Measurements from ENCODE around the gene ACY1.

ACY1 gene

DNA sequence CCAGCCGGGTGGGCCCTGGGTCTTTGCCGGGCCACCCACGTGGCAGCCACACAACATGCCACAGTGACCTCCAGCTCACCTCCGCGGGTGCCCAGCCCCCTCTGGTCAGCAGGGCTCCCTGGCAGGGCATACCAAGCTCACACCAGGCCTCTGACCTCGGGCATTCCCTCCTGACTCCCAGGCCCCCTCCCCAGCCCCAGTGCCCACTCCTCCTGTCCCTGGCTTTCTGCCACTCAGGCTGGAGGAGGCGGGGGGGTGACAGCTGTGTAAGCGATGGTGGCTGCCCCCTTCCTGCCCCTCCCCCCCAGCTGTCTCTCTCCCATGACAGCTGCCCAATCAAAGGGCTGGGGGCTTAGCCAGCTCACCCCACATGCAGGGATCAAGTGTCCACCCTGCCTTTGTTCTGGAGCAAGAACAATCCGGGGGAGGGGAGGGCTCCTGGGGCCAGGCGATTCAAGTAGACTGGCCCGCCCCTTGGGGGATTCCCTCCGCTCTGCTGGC is 19.3 kb upstream of the ACY1 start:
- no peak for DNase-seq (ENCODE audit: low spot score)

DNA sequence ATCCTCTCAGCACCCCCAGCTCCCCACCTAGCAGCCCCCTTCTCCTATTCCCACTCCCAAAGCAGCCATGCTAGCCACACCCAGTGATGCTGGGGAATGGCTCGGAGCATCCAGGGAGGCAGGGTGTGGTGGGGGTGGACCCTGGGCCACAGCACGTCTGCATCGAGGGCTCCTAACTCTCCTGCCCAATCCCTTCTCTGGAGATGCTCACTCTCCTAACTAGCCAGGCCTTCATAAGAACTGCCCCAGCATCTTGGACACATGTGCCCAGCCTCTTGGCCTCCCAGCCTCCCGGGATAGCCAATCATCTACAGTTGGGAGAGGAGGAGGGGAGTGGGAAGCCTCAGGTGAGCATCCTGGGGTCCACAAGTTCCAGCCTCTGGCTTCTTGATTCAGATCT is 18.8 kb upstream of the ACY1 start:
- DNase-seq (ENCODE audit: low spot score) = no peak

DNA sequence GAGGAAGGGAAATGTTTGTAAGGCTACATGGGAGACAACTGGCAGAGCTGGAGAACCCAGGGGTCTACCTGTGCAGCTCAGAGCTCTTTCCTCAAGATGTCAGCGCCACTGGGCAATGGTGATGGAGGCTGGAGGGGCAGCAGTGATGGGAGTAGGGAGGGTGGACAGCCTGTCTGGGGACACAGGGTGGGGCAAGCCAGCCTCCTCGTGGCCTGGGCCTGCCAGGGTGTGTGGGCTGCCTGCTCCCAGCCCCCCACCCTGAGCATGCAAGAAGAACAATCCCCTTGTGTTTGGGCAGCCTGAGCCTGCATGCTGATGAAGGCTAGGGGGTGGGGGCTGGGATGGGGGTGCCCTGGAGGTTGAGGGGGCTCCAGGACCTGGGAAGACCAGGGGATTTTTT is 17.3 kb upstream of the ACY1 start:
- DNase-seq (ENCODE audit: low spot score) = no peak

DNA sequence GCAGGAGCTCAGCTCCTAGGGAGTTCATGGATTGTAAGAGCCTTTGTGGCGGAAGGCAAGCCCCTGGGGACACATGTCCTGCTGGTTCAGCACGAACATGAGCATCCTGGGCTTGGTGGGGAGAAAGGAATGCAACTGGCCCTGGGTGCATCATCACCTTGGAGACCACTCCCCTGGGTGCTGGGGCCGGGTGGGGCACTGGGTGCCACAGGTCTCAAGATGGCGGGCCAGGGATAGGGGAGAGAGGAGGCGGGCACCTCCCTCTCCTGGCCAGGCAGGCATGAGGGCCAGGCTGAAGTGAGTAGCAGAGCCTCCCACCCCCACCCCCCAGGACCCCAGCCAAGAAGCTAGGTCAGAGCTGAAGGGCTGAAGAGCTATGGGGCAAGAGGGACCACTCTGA is 16.8 kb upstream of the ACY1 start:
- DNase-seq (ENCODE audit: low spot score) = no peak

DNA sequence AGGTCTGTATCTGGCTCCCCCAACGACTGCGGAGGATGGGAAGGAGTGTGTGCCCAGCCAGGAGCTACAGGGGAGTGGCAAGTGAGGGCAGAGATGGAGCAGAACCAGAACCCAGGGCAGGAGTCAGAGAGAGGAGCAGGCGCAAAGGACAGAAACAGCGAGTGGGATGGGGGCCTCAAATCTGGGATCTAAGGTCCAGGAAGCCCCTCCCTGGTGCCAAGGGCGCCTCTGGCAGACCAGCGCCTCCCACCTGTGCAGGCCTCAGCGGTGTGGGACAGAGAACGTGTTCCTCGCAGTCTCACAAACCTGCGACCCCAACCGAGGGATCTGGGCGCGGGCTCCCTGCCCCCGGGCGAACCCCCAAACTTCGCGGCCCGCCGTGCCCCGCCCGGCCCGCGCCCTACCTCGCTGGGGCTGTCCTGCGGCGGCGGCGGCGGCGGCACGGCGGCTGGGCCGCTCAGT is 16.4 kb upstream of the ACY1 start:
- no peak for DNase-seq (ENCODE audit: low spot score)

DNA sequence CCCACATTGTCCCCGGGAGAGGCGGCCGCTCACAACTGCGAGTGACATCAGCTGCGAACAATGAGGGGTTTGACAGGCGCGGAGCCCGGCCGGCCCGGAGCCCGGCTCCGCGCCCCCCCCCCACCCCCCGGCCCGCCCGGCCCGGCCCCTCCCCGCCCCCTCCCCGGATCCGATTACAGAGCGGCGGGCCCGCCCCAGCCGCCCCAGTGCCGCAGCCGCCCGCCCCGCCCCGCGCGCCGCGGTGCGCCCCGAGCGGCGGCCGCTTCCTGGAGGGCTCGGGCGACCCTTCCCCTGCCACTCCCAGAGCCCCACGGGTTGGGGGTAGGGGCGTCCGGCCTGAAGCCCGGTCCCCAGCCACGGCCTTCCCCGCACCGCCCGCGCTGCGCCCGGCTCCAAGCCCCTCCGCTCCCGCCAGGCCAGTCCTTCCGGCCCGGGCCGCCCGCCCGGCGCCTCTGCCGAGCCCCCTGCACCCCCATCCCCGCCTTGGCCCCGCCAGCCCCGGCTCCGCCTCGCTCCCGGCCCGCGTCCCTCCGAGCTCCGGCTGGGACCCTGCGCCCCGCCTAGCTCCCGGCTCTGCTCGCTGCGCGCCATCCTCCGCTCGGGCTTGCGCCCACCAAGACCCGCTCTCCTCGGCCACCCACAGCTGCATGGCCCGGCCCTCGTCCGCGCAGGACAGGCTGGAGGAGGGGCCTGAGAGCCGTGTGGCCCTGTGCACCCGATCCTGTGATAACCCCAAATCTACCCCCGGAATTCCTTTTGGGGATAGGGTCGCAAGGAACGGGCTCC is 15.8 kb upstream of the ACY1 start, which contains the start of gene PCBP4:
PCBP4 (minus strand) TSS at position 71 of the 786 bp plus-strand sequence. CDS start 6,214 bp downstream, outside the sequence.
- peak; percentile 78 for DNase-seq (ENCODE audit: low spot score)

DNA sequence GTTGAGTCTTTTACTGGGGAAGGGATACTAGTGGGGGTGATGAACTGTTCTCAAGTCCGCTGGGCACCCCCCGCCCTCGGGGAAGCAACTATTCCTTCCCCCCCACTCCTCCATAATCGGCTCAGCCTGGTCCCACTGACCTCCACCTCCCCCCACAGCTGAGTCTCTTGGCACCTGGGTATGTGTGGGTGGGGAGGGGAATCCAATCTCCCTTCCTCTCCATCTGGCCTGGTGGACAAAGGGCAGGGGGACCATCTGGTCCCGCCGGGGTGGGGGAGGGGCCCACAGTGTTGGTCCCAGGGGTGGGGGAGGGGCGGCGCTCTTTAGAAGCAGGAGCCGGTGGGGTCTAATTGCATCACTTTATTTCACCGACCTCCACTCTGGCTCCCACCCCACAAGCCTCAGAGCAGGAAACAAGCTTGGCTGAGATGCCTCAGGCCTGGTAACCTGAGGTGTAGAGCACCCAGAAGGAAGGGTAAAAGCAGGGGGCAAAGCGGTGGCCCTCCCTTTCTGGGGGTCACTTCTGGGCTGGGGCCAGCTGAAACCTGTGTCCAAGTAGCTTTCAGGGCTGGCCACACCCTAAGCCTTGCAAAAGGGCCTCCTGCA is 15.1 kb upstream of the ACY1 start:
- no peak for DNase-seq (ENCODE audit: low spot score)

DNA sequence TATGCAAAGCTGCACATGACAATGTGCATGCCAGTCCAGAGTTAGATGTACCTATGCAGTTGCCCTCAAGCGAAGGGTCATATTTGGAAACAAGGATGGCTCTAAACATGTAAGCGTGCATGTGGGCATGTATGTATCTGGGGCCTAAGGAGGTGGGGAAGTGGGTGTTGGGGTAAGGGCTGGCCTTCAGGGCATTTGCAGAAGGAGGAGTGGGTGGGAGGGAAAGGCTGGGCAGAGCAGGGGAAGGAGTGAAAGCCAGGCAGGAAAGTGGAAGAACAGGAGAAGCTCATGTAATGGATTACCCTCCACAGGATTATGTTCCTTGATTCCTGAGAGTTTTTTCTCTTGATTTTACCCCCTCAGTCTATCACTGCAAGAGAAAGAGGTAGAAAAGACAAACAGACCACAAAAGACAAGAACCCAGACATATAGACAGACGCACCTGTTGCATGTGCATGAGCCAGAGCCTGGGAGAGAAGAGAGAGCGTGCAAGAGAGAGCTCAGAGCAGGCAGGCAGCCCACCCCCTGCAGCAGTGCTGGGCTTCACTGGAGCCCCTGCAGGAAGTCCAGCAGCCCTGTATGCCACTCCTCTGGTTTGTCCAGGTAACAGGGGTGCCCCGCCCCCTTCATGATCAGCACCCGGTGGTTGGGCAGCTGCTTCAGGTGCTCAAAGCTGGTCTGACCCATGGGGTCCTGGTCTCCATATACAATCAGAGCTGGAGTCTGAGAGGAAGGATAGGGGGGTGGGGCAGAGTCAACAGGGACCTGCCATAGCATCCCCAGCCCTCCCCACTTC is 14.3 kb upstream of the ACY1 start:
- DNase-seq (ENCODE audit: low spot score) = no peak

DNA sequence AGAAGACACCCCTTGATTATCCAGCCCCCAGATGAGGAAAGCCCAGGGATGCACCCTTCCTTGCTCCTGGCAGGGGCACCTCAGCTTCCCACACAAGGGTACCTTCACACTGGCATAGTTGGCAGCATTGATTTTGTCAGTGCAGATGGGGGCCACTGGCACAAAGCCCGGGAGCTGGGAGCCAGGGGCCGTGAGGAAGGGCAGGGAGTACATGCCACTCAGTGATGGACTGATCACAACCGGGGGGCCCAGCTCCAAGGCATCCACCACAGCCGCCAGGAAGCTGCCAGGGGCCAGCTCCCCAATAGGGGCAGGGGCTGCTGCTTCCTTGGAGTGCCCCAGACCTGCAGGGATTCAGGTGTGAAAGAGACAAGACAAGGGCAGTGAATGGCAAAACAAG is 13.5 kb upstream of the ACY1 start:
- no peak for DNase-seq (ENCODE audit: low spot score)

DNA sequence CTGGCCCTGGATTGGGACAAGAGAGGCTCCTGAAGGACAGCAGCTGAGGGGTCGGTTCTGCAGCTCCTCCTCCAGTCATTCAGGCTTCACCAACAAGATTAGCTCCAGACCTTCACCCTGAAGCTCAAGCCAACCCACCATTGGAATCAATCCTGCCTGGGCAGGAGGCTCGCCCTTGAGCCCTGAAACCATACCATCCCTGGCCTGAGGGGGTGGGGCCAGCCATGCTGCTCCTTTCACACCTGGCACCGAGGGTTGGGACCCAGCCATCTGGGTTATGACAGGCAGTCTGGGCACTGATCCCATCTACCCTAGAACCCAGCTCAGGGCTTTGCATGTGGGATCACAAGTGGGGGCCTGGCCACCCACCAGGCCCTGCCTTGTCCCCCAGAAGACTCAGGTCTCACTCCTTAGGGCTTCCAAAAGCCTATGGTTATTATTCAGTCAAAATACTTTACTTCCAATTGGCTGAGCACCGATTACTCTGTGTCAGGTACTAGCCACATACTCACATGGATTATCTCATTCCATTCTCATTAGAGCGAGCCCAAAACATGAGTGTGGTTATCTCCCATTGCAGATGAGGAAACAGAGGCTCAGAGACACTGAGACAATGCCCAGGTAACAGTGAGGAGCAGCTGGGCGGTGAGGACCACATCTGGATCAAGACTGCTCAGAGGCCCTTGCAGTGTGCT is 12.6 kb upstream of the ACY1 start:
- no peak for DNase-seq (ENCODE audit: low spot score)

DNA sequence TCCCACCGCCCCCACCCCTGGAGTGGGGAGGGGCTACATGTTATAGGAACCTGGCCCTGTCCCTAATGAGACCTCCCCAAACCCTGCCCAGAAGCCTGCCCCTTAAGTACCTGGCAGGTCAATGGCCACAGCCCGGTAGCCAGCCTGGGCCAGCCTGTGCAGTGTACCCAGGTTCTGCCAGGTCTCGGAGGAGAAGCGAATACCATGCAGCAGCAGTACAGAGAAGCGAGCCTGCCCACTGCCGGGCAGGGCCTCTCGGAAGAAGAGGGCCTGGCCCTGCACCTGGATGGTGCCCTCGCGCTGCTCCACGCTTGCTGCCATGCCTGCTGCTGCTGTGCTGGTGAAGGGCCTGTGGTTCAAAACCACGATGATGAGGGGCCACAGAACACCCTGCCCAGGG is 12.0 kb upstream of the ACY1 start:
- no peak for DNase-seq (ENCODE audit: low spot score)

DNA sequence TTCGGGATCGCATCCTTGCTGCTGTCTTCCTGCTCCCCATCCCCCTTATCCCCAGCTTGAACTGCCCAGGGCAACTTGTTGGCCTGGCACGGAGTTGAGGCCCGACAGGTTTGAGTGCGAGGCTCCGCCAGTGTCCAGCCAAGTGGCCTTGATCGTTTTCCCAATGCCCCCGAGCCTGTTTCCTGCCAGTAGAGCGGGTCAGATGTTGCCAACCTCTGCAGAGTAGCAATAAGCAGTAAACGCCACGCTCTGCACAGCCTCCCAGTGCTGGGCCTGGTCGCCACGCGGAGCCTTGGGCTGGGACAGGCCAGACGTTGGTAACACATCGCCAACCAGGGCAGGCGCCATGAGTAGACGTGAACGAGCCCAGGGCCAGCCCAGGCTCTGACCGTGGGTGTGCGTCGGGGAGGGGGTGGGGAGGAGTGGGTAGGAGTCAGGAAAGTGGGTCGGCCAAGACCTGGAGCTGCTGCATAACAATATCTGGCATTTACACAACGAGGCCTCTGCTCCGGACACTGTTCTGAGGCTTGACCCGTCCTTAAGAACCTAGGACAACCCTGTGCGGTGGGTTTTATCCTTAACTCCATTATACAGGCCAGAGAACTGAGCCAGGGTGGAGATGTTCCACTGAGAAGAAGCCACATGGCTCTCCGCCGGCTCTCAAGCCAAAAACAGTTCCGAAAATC is 8.9 kb upstream of the ACY1 start:
- peak; percentile 58 for DNase-seq (ENCODE audit: low spot score)

DNA sequence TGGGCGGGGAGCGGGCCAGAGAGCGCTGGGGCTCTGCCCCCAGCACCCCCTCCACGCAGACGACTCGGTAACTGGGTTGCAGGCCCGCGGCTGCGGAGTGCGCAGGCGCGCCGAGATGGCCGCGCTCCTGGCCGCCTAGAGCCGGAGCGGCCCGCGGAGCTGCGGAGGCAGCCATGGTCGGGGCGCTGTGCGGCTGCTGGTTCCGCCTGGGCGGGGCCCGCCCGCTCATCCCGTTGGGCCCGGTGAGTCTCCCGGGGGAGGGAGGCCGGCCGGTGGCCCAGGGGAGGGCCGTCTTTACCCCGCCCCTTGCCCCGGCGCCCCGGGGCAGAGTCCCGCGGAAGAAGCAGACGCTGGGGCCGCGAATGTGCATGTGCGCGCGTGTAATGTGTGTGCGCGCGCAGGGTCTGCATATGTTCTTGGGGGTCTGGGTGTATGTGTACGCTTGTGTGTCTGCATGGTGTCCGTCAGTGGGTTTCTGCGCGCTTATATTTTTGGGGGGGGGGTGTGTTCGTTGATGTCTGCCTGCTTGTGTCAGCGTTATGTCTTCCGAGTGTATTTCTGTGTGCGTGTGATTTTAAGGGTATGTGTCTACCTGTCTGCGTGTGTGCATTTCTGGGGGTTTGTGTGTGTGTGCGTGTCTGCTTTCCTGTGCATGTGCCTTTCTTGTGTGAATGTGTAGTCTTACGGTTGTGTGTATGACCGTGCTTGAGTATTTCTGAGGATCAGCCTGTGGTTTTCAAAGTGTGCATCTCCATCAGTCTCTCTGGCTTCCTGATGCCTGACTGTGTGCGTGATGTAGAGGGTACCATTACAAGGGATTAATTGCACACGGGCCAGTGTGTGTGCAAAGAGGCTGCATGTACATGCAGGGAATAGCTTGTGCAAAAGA is 8.1 kb upstream of the ACY1 start, which contains the start of gene ABHD14A:
ABHD14A (plus strand) TSS at position 102 of the 889 bp plus-strand sequence; CDS start at position 174, 72 bp downstream.
- DNase-seq (ENCODE audit: low spot score) = peak; percentile 86

DNA sequence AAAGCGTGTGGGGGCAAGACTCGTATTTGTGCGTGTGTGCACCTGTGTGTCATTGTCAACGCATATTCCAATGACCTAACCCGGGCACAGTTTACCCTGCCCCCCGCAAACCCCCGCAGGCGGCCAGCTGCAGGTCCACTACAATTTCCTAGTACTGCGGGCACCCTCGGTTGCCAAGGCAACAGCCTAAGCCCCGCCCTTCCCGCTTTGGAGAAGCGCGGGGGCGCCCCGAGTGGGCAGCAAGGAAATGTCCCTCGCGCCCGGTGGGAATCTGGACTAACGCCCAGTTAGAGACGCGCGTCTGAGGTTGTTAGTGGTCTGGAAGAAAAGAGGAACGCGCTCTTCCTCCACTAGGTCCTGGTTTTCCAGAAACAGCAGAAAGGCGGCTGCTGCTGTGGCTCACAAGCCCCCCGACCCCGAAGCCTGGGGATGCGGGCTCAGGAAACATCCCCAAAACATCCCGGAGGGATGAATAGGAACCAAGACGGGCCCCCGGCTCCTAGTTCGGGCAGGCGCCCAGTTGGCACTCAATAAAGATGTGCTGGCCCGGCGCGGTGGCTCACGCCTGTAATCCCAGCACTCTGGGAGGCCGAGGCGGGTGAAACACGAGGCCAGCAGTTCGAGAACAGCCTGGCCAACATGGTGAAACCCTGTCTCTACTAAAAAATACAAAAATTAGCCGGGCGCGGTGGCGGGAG is 7.3 kb upstream of the ACY1 start:
- no peak for DNase-seq (ENCODE audit: low spot score)

DNA sequence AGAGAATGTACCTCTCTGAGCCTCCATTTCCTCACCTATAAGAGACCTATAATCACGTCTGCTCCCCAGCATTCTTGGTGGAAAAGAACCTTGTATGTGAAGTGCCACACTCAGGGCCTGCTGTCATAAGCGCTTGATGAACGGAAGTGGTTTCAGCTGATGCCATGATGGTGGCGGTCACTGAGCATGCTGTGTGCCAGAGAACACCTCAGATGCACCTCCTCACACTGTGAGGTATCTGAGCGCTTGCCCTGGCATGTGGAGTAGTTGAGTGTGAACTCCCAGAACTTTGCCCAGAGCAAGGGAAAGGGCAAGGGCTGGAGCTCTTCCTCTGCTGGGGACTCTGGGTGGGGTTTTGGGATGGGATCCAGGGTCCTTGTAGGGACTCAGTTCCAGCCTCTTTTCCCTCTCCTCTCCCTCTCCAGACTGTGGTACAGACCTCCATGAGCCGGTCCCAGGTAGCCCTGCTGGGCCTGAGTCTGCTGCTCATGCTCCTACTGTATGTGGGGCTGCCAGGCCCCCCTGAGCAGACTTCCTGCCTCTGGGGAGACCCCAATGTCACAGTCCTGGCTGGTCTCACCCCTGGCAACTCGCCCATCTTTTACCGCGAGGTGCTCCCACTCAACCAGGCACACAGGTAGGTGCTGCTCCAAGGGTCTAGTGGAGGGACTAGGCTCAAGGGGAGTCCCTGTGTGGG is 5.7 kb upstream of the ACY1 start:
- no peak for DNase-seq (ENCODE audit: low spot score)

DNA sequence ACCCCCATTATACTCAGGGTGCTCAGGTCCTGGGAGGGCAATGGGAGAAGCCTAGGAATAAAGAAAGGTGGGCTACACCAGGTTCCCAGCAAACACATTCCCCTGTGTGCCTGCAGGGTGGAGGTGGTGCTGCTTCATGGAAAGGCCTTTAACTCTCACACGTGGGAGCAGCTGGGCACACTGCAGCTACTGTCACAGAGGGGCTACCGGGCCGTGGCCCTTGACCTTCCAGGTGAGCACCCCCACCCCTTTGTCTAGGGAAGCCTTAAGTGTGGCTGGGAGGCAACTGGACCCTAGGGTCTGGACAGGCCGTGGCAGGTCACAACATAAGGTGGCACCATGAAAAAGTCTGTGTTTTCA is 5.2 kb upstream of the ACY1 start:
- DNase-seq (ENCODE audit: low spot score) = no peak

DNA sequence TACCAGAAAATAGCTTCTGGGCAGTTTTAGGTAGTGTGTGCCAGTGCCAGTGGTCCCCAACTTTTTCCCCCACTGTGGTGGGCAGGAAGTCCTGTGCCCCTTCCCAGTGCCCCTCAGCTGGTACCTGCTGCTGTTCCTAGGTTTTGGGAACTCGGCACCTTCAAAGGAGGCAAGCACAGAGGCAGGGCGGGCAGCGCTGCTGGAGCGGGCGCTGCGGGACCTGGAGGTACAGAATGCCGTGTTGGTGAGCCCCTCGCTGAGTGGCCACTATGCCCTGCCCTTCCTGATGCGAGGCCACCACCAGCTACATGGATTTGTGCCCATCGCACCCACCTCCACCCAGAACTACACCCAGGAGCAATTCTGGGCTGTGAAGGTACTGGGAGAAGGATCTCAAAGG is 3.1 kb upstream of the ACY1 start:
- DNase-seq (ENCODE audit: low spot score) = no peak

DNA sequence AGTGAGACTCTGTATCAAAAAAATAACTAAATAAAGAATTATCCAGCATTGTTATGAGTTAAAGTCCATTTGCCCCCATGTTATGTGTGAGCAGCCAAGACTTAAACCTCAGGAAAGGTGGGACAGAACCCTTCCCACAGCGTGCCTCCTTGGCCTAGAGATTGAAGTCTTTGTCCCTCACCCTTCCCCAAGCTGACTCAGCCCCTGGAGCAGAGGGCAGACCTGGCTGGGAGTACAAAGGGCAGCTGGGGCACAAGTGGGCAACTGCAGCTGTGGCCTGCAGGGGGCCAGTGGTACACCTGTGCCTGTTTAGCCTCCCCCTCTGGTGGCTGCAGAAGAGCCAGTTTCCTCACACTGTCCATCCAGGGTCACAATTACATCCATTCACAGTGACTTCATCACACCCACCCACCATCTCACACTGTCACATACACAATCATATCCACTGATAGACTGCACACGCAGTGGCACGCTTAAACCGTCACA is 940 bp upstream of the ACY1 start:
- peak; percentile 98 for DNase-seq (ENCODE audit: low spot score)

All from HuH-7 (cell line).